Fibroblast of villous mesenchyme (primary cell): ENCODE results near the gene FBRS. TPM values are rescaled to one million over a fixed set of nuclear protein-coding genes. Genes with fewer than 3 reads are reported as not detected.

Experiments
- DNase-seq: peaks from one replicate; pipeline ENCODE4 v3.0.0-alpha.2; 2010; ENCODE audit warnings: low read depth
- H3K4me3 ChIP-seq: 2 replicates; pipeline ENCODE4 v1.5.1; 2011; ENCODE audit warnings: low read depth, mild to moderate bottlenecking, low read length
- total RNA-seq: library from RNA; depleted of rRNA; stranded (reverse); fragments of >200 nt; gene quantifications from 2 replicates; pipeline ENCODE4 v1.2.3, GENCODE V29; 2012
- TF ChIP-seq, protein P1 (sequence below): IDR thresholded peaks from 2 replicates; pipeline ENCODE4 v1.5.1; 2012; ENCODE audit warnings: low read depth, mild to moderate bottlenecking, low read length; ENCODE audit not compliant: insufficient read depth

The FBRS gene
- total RNA-seq, 1 donor: 30.2 TPM

DNA sequence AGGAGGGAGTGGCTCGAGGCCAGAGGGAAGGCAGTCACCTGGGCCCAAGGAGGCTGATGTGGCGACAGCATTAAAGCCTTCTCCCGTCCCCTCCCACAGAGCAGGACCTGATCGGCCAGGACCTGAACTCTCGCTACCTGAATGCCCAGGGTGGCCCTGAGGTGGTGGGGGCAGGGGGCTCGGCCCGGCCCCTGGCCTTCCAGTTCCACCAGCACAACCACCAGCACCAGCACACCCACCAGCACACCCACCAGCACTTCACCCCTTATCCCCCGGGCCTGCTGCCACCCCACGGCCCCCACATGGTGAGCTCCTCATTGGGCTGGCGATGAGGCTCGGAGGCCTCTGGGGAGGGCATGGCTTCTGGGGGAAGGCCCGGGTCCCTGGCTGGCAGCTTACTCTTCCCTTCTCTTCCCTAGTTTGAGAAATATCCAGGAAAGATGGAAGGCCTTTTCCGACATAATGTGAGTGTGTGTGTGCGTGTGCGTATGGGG lies 6.4 kb downstream of the FBRS start:
- no peak overlapping the region for H3K4me3 ChIP-seq
- no peak for DNase-seq
- TF ChIP-seq, protein P1, sequence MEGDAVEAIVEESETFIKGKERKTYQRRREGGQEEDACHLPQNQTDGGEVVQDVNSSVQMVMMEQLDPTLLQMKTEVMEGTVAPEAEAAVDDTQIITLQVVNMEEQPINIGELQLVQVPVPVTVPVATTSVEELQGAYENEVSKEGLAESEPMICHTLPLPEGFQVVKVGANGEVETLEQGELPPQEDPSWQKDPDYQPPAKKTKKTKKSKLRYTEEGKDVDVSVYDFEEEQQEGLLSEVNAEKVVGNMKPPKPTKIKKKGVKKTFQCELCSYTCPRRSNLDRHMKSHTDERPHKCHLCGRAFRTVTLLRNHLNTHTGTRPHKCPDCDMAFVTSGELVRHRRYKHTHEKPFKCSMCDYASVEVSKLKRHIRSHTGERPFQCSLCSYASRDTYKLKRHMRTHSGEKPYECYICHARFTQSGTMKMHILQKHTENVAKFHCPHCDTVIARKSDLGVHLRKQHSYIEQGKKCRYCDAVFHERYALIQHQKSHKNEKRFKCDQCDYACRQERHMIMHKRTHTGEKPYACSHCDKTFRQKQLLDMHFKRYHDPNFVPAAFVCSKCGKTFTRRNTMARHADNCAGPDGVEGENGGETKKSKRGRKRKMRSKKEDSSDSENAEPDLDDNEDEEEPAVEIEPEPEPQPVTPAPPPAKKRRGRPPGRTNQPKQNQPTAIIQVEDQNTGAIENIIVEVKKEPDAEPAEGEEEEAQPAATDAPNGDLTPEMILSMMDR: no peak

DNA sequence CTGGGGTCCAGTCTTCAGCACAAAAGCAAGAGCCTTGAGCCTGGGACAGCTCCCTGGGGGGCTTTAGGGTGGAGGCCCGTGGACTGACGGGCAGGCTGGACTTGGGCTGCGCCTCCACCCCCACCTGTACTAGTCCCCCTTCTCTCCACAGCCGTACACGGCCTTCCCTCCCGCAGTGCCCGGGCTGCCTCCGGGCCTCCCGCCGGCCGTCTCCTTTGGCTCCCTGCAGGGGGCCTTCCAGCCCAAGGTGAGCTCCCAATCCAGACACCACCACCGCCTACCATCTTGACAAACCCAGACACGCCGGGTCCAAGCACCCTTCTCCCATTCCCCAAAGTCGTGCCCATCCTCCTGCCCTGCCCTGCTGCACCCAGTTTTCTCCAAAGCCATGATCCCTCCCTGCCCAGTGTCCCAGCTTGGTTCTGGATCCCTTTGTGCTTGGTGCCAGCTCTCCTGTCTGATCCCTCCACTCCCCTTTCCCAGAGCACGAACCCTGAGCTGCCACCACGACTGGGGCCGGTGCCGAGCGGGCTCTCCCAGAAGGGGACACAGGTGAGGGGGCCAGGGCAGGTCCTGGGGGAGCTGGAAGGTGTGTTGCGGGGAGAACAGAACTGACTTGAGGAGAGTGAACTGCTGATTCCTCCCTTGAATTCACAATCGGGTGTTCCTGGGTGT lies 7.1 kb downstream of the FBRS start:
- TF ChIP-seq, protein P1: no peak
- H3K4me3 ChIP-seq: no peak overlapping the region
- no peak for DNase-seq

DNA sequence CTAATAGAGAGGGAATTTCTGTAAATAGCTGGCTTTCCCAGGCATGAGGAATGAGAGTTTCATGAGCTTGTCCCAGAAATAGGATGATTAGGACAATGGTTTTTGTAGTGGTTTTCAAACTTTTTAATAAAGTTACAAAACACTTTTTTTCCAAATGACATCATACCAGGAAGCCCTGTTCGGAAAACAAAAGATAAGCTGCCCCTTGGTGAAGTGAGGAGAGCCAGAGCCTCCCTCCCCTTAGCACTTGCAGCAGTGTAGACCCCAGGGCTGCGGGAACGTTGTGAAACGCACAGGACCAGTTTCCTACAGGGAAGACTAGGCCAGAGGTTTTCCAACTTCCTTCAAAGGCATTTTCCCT lies 7.6 kb downstream of the FBRS start:
- H3K4me3 ChIP-seq: no peak overlapping the region
- DNase-seq: no peak
- TF ChIP-seq, protein P1: no peak

DNA sequence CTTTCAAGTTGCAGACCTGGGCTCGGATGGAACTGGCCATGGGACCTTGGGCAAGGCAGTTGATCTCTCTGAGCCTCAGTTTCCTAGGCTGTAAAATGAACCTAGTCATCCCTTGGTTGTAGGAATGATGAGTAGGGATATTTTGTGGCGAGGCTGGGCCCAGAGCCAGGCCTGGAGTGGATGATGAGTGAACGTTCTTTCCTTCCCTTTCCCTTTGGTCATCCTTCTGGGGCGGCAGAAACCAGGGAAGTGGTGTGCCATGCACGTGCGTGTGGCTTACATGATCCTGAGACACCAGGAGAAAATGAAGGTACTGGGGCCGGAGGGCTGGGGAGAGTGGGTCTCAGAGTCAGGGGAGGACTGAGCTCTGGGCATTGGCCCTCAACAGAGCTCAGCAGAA lies 8.4 kb downstream of the FBRS start:
- no peak for DNase-seq
- no peak overlapping the region for H3K4me3 ChIP-seq
- TF ChIP-seq, protein P1: no peak

DNA sequence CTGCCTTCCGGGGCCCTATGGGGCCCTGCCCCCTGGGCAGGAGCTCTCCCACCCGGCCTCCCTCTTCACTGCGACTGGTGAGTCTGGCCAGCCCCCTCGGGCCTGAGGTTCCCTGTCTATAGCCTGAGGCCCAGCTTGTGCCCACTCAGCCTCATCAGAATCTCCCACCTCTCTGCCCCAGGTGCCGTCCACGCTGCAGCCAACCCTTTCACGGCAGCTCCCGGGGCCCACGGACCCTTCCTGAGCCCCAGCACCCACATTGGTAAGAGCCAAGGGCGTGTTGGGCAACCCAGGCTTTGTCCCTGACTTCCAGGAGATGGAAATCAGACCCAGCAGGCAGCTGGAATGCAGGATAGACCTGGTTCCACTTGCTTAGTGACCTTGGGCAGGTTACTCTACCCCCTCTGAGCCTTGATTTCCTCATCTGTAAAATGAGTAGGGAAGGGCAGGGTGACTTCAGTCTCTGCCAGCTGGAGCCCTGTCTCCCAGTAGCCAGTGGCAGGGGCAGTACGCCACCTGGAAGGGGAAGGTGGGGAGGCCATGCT lies 9.2 kb downstream of the FBRS start:
- no peak overlapping the region for H3K4me3 ChIP-seq
- DNase-seq: no peak
- TF ChIP-seq, protein P1: no peak

DNA sequence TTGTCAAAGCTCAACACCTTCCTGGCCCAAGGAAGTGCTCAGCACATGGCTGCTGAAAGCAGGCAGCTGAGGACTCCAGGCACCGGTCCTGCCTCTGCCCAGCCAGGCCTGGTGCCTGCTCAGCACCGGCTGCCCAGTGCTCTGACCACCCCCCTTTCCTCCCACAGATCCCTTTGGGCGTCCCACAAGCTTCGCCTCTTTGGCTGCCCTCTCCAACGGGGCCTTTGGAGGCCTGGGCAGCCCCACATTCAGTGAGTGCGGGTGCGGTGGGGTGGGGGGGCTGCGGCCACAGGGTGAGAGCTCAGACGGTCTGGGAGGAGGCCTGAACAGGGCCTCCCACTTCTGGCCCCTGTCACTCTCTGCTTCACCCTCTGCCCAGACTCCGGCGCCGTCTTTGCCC lies 10.2 kb downstream of the FBRS start:
- H3K4me3 ChIP-seq: no peak overlapping the region
- TF ChIP-seq, protein P1: no peak
- no peak for DNase-seq
